T-helper 22 cell (primary cell): ENCODE results near the gene UBE2Q2.

ENCODE experiments used
- DNase-seq: peaks from one replicate; pipeline ENCODE4 v3.0.0-alpha.2; 2020; ENCODE audit warnings: low read depth

Gene UBE2Q2

DNA sequence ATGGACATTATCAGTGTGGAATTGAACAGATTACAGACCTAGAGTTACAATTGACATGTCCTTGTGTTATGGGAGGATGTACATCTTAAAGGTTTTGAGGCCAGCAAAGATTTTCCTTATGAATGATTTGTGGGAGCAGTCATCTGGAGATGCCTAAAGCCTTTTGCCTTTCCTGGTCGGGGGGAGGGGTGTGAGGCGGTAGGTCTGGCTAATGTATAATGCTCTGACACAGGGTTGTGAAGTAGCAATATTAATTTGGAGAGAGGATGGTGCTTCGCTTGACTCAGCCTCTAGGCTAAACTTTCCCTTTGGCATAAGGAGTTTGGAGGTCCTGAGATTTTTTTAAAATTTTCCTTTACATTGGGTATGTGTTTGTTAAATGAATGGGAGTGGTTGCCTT is 83.7 kb downstream of the UBE2Q2 start:
- DNase-seq = no peak

GRCh38 chr15:75927601-75928000 is 84.4 kb downstream of the UBE2Q2 start:
- no peak for DNase-seq

GRCh38 chr15:75928680-75929608 is 85.7 kb downstream of the UBE2Q2 start:
- DNase-seq = no peak

DNA sequence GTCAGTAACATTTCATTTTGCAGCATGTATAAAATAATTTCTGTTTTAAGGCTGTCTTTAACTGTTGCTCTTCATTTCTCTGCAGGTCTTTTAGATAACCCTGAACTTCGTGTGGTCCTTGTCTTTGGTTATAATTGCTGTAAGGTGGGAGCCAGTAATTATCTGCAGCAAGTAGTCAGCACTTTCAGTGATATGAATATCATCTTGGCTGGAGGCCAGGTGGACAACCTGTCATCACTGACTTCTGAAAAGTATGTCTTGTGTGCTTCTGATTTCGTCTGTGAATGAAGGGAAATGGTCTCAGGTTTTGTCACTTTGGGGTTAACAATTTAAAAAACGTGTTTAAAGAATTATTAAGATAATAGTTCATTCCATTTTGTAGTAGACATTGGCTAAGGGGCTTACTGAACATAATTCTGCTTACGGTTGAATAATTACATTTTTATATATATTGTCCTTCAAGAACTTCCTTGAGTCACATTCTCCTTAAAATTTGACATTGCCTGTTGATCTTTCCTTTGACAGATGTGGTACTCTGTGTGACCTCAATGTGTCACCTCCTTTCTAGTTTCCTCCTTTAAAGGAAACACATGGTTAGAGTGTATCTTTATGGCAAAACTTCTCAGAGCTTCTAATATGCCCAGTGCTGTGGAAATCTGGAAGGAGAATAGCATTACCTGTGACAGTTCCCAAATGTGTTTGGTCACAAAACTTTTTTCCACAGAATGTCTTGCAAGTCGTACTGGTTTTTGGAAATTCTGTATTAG is 86.7 kb downstream of the UBE2Q2 start:
- DNase-seq = no peak

DNA sequence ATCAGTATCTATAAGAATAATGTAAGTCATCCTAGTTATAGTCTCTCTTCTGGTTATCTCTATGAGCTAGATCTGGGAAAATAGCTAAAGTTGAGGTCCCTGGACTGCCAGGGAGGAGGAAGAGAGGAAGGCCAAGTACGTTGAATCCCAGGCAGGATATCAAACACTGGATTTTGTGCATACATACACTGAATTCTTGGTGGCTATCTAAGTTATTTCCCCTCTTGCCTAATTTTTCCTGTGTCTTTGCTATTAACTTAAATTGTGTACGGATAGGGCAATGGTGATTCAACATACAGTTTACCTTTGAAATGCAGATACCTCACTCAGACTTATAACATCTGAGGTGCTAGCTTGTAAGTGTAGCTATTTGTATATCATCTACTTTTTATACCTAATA is 87.6 kb downstream of the UBE2Q2 start:
- no peak for DNase-seq

- no peak for DNase-seq
These were observed 99.2 kb downstream of the UBE2Q2 start for GRCh38 chr15:75942464-75942863.

- no peak for DNase-seq
These were observed 100.0 kb downstream of the UBE2Q2 start for GRCh38 chr15:75943246-75943645.

DNA sequence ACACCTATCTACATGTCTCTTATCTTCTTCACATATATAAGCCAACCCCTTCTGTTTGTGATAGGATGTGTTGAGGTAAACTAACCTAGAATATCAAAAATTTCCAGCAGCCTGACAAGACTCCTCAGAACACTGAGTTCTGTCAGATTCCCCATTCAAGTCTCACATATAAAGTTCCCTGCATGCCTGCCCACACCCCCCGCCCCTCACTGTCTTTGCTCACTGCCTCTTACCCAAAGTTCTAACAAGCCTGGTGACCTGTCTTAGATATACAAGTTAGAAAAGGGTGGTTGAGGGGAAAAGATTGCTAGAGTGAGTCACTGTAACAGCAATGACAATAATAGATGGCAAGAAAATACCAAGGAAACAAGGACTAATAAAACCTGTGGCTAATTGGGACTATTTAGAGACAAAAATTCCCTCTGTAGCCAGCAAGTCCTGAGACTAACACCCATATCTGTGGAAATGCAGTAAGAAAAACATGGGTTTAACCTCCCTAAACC is 100.5 kb downstream of the UBE2Q2 start:
- no peak for DNase-seq

- DNase-seq = no peak
These were observed 102.7 kb downstream of the UBE2Q2 start for GRCh38 chr15:75945953-75946352.

DNA sequence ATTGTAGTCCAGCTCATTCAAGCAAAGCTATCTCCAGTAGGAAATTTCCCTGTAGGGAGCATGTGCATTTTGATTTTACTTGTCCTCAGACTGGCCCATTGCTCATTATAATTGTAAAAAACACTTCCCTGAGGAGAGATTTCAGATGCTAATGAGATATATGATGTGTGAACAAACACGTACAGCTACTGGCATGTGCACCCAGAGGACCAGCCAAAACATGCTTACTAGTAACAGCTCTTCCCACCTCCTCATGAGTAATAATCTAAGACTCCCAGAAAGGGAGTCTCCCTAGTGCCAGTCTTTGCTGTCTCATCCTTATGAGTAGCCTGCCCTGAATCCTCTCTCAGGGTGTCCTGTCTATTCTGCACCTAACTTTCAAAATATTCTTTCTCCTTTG is 103.8 kb downstream of the UBE2Q2 start:
- no peak for DNase-seq

GRCh38 chr15:75948761-75949296 is 105.6 kb downstream of the UBE2Q2 start:
- no peak for DNase-seq
